NOMO-1 (cell line): Measurements from ENCODE around the gene MED29.
"Not testable (repeated sequence)": the region's sequence is repeated elsewhere in the genome, so short reads cannot be mapped to it uniquely, and the experiment has no call there.

Experiments
- DNase-seq, 2 experiments: peaks; one replicate each; lab custom pipeline; 2025; ENCODE audit not compliant: unreplicated experiment in 2 of 2; lab: John Stamatoyannopoulos, UW

MED29 gene

GRCh38 chr19:39369200-39369599, 22.0 kb upstream of the MED29 start:
- DNase-seq: no peak

GRCh38 chr19:39370735-39371134, 20.4 kb upstream of the MED29 start:
- no peak for DNase-seq

GRCh38 chr19:39372047-39372802, 19.0 kb upstream of the MED29 start:
- DNase-seq: no peak

GRCh38 chr19:39372941-39373340, 18.2 kb upstream of the MED29 start:
- DNase-seq: no peak

GRCh38 chr19:39375929-39376328, 15.2 kb upstream of the MED29 start:
- no peak for DNase-seq

- DNase-seq: no peak
Measured at GRCh38 chr19:39377373-39378362, 13.5 kb upstream of the MED29 start.

- not testable (repeated sequence) for DNase-seq
Measured at GRCh38 chr19:39379366-39379765, 11.8 kb upstream of the MED29 start.

- no peak for DNase-seq
Measured at GRCh38 chr19:39379865-39380396, 11.2 kb upstream of the MED29 start.

- no peak for DNase-seq
Measured at GRCh38 chr19:39380521-39381502, 10.4 kb upstream of the MED29 start.

- no peak for DNase-seq
Measured at GRCh38 chr19:39381910-39382611, 9.1 kb upstream of the MED29 start.

- no peak for DNase-seq
Measured at GRCh38 chr19:39382991-39383828, 8.0 kb upstream of the MED29 start.

GRCh38 chr19:39384839-39385568, 6.2 kb upstream of the MED29 start:
- no peak for DNase-seq

- DNase-seq: no peak
Measured at GRCh38 chr19:39385629-39386411, 5.4 kb upstream of the MED29 start.

- DNase-seq: no peak
Measured at GRCh38 chr19:39386557-39386956, 4.6 kb upstream of the MED29 start.

GRCh38 chr19:39388657-39389056, 2.5 kb upstream of the MED29 start:
- DNase-seq: no peak

- DNase-seq: no peak
Measured at GRCh38 chr19:39389631-39390414, 1.4 kb upstream of the MED29 start.

GRCh38 chr19:39390451-39390750, 777 bp upstream of the MED29 start:
- DNase-seq: no peak
